Measurements from ENCODE around the gene USP43. TPM values are rescaled to one million over a fixed set of nuclear protein-coding genes. Genes with fewer than 3 reads are reported as not detected.

USP43 gene
- total RNA-seq, 4 donors from 2014 or later, result 0.17 to 0.84 (median 0.17) TPM; not detected in 1

GRCh38 chr17:9728005-9728404, 82.7 kb downstream of the USP43 start:
- Histone ChIP-seq H3K27ac (replicated peaks in 1 of 4) (no peak overlapping the region), H3K27me3 (peaks cover 0 to 9% (median 0%) of the 10 kb centered on the region in 4 donors), H3K4me1 (no peaks in the 10 kb centered on the region), H3K4me3 (no peak overlapping the region), H3K36me3 (no peaks in the 10 kb centered on the region), H3K9me3 (no peaks in the 10 kb centered on the region)
- WGBS, result 90% methylated on average over 18 of the region's 18 CpGs
- DNase-seq (ENCODE audit: extremely low spot score), result no peak
- TF ChIP-seq EP300 (IDR thresholded peaks at IDR 0.05), result no peak
- TF ChIP-seq POLR2A (IDR thresholded peaks at IDR 0.05; ENCODE audit: low read depth), result no peak
- no peak for TF ChIP-seq POLR2AphosphoS5 (IDR thresholded peaks at IDR 0.05)
- intact Hi-C loops (cut with DNase I), result no loop called here

GRCh38 chr17:9728564-9728963, 83.2 kb downstream of the USP43 start:
- H3K27me3 ChIP-seq, result peaks cover 0 to 9% (median 0%) of the 10 kb centered on the region in 4 donors
- H3K27ac ChIP-seq (replicated peaks in 1 of 4), result no peak overlapping the region
- H3K9me3 ChIP-seq, result no peaks in the 10 kb centered on the region
- intact Hi-C loops (cut with DNase I), result no loop called here
- H3K36me3 ChIP-seq, result no peaks in the 10 kb centered on the region
- 68% methylated on average over 11 of the region's 12 CpGs for WGBS
- DNase-seq (ENCODE audit: extremely low spot score), result no peak
- H3K4me1 ChIP-seq, result no peaks in the 10 kb centered on the region
- no peak overlapping the region for H3K4me3 ChIP-seq
- no peak for TF ChIP-seq POLR2AphosphoS5 (IDR thresholded peaks at IDR 0.05)
- TF ChIP-seq, protein P1, sequence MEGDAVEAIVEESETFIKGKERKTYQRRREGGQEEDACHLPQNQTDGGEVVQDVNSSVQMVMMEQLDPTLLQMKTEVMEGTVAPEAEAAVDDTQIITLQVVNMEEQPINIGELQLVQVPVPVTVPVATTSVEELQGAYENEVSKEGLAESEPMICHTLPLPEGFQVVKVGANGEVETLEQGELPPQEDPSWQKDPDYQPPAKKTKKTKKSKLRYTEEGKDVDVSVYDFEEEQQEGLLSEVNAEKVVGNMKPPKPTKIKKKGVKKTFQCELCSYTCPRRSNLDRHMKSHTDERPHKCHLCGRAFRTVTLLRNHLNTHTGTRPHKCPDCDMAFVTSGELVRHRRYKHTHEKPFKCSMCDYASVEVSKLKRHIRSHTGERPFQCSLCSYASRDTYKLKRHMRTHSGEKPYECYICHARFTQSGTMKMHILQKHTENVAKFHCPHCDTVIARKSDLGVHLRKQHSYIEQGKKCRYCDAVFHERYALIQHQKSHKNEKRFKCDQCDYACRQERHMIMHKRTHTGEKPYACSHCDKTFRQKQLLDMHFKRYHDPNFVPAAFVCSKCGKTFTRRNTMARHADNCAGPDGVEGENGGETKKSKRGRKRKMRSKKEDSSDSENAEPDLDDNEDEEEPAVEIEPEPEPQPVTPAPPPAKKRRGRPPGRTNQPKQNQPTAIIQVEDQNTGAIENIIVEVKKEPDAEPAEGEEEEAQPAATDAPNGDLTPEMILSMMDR (IDR thresholded peaks at IDR 0.05), result no peak
- no peak for TF ChIP-seq POLR2A (IDR thresholded peaks at IDR 0.05; ENCODE audit: low read depth)

DNA sequence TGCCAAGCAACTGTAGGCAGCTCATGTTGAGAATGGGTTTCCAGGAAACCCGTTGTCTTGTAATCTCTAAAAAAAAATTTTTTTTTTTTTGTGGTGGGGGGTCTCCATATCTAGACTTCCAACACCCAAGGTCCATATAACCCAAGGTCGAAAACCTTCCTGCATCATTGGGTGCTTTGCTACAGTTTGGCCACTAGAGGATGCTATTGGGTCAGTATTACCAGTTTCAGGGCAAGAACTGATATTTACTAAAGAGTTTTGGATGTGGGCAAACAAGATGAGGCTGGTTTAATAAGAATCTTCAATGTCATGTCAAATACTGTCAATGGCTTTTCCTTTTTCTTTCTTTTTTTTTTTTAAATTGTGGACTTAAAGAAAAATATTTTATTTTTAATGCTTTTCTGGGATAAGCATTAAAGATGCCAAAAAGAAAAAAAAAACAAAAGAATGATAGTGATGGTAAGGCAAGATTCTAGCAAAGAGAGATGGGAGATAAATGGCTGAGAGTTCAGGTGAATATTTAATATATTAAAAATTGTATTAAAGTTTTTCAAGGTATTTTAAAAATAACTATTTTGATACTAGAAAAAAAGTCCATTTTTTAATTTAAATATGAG, 83.8 kb downstream of the USP43 start:
- H3K27me3 ChIP-seq, result peaks cover 0 to 9% (median 0%) of the 10 kb centered on the region in 4 donors

GRCh38 chr17:9729735-9730420, 84.6 kb downstream of the USP43 start:
- H3K27ac ChIP-seq (replicated peaks in 1 of 4), result no peak overlapping the region
- no peak overlapping the region for H3K4me3 ChIP-seq
- no peaks in the 10 kb centered on the region for H3K9me3 ChIP-seq
- no peaks in the 10 kb centered on the region for H3K4me1 ChIP-seq
- DNase-seq (ENCODE audit: extremely low spot score), result no peak
- no peak for TF ChIP-seq EP300 (IDR thresholded peaks at IDR 0.05)
- no peak for TF ChIP-seq POLR2A (IDR thresholded peaks at IDR 0.05; ENCODE audit: low read depth)
- TF ChIP-seq, protein P1 (IDR thresholded peaks at IDR 0.05), result no peak
- no peak for TF ChIP-seq POLR2AphosphoS5 (IDR thresholded peaks at IDR 0.05)
- intact Hi-C loops (cut with DNase I), result loop anchor here (2.0 to 10.0 kb wide), 2 partner anchors 165 to 199 kb away; no protein-coding TSS in a partner anchor
- no peaks in the 10 kb centered on the region for H3K36me3 ChIP-seq
- 75% methylated on average over 11 of the region's 11 CpGs for WGBS
- peaks cover 0 to 9% (median 0%) of the 10 kb centered on the region in 4 donors for H3K27me3 ChIP-seq

More for the DNA sequence above, 83.8 kb downstream of the USP43 start:
- TF ChIP-seq POLR2A (IDR thresholded peaks at IDR 0.05; ENCODE audit: low read depth), result no peak
- no peak for TF ChIP-seq EP300 (IDR thresholded peaks at IDR 0.05)
- TF ChIP-seq, protein P1 (IDR thresholded peaks at IDR 0.05), result peak in 2 of 3 experiments; percentile 93 to 98
- TF ChIP-seq POLR2AphosphoS5 (IDR thresholded peaks at IDR 0.05), result no peak
- no peak for DNase-seq (ENCODE audit: extremely low spot score)
- H3K9me3 ChIP-seq, result no peaks in the 10 kb centered on the region
- H3K27ac ChIP-seq (replicated peaks in 1 of 4), result no peak overlapping the region
- H3K4me3 ChIP-seq, result no peak overlapping the region
- intact Hi-C loops (cut with DNase I), result no loop called here
- H3K4me1 ChIP-seq, result no peaks in the 10 kb centered on the region
- 4% methylated on average over 2 of the region's 2 CpGs for WGBS
- H3K36me3 ChIP-seq, result no peaks in the 10 kb centered on the region

DNA sequence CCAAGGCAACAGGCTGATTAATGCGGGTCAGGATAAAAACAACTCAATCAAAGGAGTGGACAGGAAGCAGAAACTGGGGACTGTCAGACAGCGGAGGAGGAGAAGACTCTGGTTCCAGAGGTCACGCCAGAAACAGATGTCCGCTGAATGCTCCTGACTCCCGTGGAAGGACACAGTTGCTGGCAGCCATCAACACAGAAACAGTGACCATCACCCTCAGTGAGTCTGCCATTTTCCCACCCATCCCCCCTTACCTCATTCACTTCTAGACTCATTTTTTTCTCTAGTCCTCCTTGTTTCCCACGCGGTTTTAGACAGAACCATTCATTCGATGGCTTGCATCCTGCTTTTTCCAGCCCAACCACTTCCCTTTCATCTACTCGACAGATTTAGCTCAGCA, 105.2 kb downstream of the USP43 start:
- Histone ChIP-seq H3K9me3 (peaks cover 0 to 7% (median 5%) of the 10 kb centered on the region in 4 donors), H3K27ac (replicated peaks in 1 of 4) (no peak overlapping the region), H3K4me1 (no peaks in the 10 kb centered on the region), H3K27me3 (peaks cover 0 to 10% (median 0%) of the 10 kb centered on the region in 4 donors), H3K4me3 (no peak overlapping the region), H3K36me3 (no peaks in the 10 kb centered on the region)
- TF ChIP-seq EP300 (IDR thresholded peaks at IDR 0.05) (no peak), POLR2AphosphoS5 (IDR thresholded peaks at IDR 0.05) (no peak), POLR2A (IDR thresholded peaks at IDR 0.05; ENCODE audit: low read depth) (no peak)
- TF ChIP-seq, protein P1 (IDR thresholded peaks at IDR 0.05), result no peak
- WGBS, result 45% methylated on average over 9 of the region's 9 CpGs
- no peak for DNase-seq (ENCODE audit: extremely low spot score)
- intact Hi-C loops (cut with DNase I), result no loop called here

Measured in esophagus muscularis mucosa (tissue), 4 donors.